ENCODE measurements around the gene ZNF433.

Gene ZNF433

DNA sequence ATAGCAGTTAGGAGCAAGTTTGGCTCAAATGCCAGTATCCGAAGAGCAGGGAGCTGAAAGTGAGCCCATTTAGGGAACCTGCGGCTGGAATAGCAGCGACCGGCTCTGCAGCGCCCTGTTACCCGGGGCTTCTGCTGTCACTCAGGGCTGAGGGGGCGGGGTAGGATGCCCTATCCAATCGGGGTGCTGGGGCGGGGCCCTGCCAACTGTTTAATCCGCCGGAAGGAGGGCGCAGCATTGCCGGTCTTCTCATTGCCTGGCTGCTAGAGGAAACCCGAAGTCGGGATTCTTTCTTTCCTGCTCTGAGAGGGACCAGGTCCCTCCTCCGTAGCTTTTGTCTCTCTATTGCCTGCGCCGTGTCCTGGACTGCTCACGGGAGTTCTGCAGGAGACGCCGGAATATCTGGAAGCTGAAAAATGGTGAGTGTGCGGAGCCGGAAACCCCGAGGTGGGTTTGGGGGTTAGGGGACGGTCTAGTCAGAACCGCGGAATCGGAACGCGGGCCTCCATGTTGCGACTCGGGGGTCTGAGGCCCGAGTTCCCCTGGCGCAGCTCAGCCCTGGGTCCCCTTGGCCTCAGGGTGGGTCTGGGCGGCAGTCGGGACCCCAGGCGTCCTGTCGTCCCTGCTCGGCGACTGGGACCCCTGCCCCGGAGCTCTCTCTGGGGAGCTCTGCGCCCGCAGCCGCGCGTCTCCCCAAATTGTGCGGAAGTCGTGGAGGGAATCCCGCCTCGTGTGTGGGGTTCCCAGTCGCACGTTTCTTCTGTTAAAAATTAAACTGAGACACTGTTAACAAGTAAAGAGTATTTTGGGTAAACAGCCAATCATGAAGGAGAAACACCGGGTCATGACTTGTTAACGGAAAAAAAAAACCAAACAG, 47.8 kb downstream of the ZNF433 start:
- DNase-seq: peak; percentile 82

DNA sequence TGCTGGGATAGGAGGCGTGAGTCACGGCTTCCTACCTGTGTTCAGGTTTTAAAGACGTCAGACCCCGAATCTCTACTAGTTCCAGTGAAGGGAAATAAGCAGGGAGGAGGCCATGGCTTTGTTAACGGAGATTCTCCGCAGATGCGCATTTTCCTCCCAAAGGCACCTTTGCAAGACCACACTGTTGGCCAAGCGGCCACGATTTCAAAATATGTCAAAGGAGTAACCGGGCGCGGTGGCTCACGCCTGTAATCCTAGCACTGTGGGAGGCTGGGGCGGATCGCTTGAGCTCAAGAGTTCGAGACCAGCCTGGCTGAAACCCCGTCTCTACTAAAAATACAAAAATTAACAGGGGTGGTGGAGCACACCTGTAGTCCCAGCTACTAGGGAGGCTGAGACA, 48.7 kb downstream of the ZNF433 start:
- DNase-seq: no peak

DNA sequence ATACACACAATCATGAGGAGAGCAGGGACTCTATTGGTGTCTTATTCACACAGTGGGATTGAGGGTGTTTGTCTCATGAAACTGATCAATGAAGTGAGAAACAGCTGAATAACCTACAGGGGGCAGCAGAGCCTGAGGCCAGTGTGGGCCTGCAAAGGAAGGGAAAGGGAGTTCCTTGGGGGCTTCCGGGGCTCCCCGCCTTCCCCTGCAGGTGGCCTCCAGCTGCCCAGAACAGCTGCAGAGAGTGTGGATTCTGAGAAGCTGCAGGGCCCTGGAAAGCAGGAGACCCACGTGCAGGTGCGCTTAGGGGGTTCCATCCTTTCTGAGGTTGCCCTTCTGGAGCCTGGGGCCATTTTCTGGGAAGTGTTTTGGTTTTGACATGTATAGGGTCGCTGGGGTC, 50.5 kb downstream of the ZNF433 start:
- no peak for DNase-seq

DNA sequence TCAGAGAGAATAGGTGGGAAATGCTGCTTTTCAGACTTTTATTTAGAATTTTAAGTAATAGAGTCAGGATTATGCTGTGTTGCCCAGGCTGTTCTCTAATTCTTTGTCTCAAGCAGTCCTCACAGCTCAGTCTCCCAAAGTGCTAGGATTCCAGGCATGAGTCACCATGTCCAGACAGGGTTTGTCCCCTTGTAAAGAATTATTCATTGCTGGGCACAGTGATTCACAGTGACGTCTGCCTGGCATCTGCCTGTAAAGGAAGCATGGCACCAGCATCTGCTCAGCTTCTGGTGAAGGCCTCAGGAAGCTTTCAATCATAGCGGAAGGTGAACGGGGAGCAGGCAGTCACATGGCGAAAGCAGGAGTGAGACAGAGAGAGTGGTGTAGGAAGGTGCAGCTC, 53.0 kb downstream of the ZNF433 start:
- no peak for DNase-seq

DNA sequence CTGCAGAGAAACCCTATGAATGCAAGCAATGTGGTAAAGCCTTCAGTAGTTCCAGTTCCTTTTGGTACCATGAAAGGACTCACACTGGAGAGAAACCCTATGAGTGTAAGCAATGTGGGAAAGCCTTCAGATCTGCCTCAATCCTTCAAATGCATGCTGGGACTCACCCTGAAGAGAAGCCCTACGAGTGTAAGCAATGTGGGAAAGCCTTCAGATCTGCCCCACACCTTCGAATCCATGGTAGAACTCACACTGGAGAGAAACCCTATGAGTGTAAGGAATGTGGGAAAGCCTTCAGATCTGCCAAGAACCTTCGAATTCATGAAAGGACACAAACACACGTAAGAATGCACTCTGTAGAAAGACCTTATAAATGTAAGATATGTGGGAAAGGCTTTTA, 56.0 kb downstream of the ZNF433 start:
- no peak for DNase-seq

DNA sequence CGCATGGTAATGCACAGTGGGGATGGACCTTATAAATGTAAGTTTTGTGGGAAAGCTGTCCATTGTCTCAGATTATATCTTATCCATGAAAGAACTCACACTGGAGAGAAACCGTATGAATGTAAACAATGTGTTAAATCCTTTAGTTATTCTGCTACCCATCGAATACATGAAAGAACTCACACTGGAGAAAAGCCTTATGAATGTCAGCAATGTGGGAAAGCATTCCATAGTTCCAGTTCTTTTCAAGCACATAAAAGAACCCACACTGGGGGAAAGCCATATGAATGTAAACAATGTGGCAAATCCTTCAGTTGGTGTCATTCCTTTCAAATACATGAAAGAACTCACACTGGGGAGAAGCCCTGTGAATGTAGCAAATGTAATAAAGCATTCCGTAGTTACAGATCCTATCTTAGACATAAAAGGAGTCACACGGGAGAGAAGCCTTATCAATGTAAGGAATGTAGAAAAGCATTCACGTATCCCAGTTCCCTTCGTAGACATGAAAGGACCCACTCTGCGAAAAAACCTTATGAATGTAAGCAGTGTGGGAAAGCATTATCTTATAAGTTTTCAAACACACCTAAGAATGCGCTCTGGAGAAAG, 56.9 kb downstream of the ZNF433 start:
- DNase-seq: no peak

DNA sequence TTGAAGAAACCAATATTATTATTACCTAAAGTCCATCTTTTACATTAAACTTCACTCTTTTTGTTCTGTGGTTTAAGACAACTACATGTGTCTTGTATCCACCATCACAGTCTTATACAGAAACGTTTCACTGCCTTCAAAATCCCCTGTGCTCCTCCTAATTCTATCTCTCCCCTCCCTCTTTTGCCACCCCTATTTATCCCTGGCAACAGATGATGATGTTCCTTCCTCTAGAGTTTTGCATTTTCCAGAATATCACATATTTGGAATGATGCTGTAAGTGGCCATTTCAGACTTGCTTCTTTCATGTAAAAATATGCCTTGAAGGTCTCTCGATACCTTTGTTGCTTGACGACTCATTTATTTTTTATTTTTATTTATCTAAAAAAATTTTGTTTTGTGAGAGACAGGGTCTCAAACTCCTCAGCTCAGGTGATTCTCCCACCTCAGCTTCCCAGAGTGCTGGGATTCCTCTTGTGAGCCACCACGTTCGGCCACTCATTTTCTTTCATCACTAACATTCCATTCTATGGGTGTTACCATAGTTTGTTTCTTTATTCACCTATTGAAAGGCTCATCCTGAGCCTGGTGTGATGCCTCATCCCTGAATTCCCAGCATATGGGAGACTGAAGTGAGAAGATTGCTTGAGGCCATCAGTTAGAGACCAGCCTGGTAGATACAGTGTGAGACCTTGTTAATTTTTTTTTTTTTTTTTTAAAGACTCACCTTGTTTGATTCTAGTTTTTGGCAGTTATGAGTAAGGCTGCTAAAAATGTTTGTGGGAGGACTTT, 62.3 kb downstream of the ZNF433 start:
- DNase-seq: no peak

DNA sequence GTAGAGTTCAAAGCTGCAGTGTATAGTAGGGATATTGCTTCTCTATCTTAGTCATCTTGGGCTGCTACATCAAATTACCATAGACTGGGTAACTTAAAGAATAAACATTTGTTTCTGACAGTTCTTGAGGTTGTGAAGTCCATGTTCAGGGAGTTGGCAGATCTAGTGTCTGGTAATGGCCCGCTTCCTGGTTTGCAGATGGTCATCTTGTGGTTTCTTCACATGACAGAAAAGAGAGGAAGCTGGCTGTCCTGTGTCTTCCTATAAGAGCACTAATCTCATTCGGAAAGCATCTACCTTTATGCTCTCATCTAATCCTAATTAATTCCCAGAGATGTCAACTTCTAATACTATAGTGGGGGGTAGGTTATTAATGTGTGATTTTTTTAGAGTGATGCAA, 64.4 kb downstream of the ZNF433 start:
- no peak for DNase-seq

DNA sequence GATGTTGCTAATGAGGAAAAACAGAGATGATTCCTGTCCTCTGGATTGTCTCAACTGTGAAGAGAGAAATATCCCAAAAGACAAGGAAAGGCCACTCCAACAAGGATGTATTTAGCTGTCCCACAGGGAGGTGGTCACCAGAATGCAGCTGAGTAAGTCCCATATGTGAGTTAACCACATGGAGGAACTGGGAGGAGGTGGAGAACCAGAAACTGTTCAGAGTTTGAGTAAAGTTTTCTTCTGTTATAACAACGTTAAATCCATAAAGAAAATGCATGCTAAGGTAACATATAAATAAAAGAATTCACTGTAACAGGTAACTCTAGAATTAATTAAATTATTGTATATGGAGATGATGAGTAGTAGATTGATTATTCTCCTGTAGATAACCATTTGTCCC, 65.3 kb downstream of the ZNF433 start:
- no peak for DNase-seq

DNA sequence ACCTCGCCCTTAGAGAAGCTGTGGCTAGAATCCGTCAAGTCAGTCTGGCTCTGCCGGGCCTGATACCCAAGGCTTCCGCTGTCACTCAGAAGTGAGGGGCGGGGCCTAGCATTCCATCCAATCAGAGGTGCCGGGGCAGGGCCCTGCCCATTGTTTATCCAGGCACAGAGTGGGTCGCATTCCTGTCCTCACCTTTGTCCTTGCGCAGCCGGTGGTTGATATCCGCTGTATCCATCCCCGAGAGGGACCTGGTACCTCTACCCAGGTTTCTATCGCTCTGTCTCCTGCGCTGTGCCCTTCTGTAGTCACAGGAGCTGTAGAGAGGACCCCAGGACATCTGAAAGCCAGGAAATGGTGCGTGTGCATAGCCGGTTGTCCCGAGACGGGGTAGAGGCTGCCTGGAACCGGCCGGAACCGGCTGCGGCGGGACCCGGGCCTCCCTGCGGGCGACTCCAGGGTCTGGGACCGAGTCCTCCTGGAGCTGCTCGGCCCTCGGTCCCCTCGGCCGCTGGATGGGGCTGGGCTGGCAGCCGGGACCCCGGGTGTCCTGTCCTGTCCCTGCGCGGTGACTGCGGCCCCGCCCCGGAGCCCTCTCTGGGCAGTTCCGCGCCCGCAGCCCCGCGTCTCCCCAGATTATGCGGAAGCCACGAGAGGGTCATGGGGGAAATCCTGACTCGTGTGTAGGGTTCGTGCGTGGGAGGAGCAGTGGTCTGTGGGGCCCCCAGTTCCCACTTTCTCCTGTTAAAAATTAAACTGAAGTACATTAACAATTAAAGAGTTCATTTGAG, 70.4 kb downstream of the ZNF433 start, which contains the start of gene ZNF763:
Gene ZNF763, plus strand, starts transcription at position 183 of the 788 bp plus-strand sequence. Its CDS starts 169 bp downstream, at position 352.
- peak; percentile 83 for DNase-seq

Measured in effector CD4-positive, alpha-beta T cell (primary cell).